Stimulated activated CD8-positive, alpha-beta memory T cell treated with anti-CD3 and anti-CD28 coated beads, Interleukin-2, amount 100 ng/mL, for 1 hour (primary cell): ENCODE results near the gene PDE5A.

Experiments used
- DNase-seq, 2 donors: peaks; one replicate each; pipeline ENCODE4 v3.0.0-alpha.2; 2020; ENCODE audit warnings: low read depth in 2 of 2

Gene PDE5A

DNA sequence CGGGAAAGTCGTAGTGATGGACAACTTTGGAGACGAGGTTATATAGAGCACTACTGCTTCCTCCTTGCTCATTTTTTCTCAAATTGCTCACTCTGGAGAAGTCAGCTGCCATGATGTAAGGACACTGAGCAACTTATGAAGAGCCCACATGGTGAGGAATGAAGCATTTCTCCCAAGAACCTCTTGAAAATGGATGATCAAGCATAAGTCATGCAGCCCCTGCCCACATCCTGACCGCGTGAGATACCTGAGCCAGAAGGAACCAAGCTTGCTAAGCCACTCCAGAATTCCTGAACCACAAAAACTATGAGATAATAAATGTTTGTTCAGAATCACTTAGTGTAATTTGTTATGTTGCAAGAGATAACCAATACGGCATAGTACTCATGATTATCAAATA, 42.8 kb downstream of the PDE5A start:
- no peak for DNase-seq

DNA sequence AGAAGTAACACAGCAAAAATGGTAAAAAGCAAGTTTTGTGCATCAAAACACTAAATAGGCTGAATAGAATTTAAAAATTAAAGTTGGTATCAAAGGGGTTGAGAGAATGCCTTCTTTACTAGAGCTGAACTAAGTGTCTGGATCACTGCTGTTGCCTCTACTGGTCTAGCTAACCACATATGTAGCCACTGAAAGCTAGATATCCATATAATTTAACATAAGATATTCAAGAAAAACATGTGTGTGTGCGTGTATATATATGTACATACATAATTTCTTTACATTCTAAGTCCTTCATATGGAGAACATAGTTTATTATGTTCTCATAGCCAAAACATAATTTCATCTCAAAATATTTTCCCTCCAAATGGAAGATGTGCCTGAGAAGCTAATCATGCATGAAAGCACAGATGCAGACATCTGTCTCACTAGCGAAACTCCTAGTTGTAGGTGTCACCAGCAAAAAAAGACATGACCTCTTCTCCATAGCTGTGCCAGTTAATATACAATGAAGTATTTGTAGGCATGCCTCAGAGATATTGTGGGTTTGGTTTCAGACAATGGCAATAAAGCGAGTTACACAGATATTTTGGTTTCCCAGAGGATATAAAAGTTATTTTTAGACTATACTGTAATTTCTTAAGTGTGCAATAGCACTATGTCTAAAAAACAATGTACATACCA, 47.3 kb downstream of the PDE5A start:
- no peak for DNase-seq

DNA sequence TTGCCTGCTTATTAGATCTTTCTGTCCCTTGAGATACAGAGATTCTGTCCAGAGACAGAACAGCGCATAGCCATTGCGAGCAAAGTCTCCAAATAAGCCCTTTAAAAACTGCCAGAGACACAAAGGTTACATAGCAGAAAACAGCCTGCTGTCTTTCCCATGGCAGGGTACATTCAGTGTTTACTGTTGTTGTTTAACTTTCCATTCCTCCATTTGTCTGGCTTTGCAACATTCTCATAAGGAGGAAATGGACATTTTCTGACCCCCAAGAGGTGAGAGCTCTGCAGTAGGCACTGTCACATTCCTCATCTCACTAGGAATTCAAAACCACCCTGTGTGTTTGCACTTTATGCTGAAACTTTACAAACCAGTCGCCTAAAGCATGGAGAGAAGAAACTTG, 48.3 kb downstream of the PDE5A start:
- DNase-seq = no peak

DNA sequence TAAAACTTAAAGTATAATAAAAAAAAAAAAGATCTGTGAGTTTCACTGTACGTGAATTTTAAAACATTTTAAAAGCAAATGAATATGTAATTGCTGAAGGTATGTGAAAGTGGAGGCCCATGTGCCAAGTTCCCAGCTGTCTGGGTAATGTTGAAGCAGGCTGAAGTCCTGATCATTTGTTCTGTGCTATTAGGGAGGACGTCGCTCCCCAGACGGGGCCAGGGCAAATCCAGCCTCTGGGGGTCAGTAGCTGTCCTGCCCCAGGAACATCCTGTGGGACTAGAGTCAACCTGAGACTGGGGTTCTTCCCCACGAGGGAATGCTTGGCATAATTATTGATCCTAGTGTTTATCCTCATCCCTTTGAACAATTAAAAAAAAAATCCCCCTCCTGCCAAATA, 48.8 kb downstream of the PDE5A start:
- no peak for DNase-seq

DNA sequence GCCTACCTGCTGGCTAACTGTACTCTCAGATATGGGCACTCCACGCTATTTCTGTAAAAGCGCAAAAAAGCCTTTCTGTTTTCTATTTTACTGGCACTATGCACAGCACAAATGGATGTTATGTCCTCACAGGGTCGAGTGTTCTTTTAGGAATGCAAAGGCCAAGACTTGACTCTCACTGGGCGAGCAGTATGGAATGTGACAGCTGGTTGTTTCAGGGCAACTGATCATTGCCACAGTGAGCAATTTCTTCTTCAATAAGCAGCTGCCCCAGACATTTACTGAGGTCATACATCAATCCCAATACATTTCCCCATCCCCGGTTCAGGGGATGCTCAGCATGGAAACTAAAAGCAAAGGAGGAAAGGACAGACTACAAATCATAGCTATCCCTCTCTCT, 58.2 kb downstream of the PDE5A start:
- DNase-seq = no peak

DNA sequence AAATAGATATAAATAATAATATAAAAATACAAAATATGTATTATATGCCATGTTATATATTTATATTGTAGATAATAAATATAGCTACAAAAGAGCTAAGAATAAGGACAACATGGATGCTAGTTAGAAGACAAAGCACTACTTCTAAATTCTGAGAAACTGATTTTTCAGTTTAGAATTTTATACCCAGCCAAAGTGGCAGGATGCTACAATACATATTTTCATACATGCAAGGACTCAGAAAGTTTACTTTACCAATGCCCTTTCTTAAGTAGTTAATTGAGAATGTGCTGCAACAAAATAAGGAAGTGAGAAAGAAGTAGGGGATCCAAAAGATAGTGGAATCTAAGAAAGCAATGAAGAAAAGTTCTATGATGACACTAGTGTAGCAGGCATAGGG, 64.5 kb downstream of the PDE5A start:
- DNase-seq = no peak

DNA sequence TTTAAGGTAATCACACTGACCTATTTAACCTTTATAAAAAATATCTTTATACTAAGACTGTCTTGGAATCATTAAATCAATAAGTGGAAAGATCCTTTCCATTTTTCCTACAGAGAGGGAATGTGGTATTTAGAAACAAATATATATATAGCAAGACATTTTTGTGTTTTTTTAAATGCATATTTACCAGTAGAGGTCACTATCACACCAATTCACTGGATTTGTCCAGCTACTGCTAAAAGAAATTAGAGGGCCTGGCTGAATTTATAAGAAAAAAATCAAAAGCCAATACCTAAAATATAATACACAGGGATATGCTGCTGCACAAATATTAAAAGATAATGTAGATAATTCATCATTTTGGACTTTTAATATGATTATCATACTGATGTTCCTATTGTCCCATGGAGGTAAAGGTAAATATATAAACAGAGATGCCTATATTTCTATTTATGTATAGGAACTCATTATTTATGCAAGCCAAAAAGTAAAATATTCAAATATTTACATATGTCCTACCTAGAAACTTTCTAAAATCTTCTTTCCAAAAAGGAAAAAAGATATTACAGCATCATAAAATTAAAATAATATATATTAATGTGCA, 69.5 kb downstream of the PDE5A start:
- no peak for DNase-seq

DNA sequence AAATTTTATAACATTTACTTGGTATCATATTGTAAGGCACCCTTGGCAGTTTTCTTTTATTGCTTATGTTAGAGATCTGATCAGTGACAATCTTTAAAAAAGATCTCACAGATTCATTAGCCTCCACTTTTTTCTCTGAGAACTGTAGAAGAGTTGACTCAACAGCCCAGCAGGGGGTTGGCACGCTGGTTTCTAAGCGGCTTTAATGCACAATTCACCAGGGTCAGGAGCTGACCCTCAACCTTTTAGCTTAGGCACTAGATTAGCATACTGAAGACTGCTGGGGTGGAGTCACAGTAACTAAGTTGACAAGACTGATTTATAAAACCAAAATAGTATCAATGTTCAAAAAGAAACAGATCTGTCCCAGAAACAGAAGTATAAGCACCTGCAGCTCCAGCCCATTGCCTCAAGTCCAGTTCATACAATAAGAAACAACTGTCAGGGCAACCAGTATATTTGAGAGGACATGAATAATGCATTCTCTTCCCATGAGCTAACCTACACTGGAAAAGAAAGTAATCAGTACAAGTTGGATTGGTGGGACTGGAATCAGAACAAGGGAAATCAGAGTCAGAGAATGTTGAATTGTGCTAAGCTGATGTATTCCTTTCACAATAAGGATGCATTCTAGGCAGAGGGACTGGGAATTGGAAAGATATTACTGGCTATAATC, 77.6 kb downstream of the PDE5A start:
- DNase-seq = no peak

DNA sequence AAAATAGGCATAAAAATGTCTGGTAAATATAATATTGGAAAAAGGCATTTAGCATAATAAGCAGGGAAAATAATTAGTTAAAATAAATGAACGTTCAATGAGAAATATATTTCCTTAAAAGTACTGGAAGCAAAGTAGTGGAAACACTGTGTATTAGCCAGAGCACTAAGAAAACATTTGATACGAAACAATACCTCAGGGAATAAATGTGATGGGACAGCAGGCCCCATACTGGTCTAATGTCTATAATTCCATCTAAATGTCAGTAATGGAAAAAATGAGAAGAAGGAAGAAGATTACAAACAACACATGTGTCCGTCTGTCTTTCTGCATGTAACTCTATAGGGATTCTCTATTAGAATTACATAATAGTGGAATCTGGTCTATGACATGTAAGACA, 79.0 kb downstream of the PDE5A start:
- DNase-seq = no peak

DNA sequence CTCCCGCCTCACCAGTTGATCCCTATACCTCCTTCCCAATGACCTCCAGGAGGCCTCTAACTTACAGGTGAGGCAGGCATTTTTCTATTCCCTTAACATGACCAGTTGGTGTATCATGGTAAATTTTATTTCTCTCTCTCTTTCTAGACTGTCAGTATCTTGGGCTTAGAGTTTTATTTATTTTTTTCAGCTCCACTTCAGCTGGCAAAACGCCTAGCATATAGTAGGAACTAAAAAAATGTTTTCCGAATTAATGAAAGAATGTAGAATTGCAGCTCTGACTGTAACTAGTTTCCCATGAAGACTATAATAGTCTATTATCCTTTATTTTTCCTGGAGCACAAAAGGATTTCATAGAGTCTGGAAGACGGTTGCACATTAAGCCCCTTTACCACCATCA, 84.8 kb downstream of the PDE5A start:
- DNase-seq = no peak

DNA sequence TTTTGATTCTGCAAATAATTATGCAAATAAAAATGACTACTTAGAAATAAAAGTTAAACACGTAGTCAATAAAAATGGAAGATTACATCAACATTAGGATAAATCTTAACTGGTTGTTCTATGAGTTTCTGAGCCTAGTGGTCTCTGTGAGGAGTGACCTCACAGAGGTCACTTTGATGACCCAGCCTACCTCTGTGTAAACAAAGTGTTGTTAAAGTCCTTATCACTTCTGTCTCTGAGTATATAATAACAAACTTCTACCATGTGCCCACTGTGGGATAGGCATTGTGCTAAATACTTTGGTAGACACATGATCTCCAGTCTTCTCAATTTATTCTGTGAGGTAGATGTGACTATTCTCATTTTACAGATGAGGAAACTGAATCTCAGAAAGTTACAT, 85.4 kb downstream of the PDE5A start:
- DNase-seq = no peak

DNA sequence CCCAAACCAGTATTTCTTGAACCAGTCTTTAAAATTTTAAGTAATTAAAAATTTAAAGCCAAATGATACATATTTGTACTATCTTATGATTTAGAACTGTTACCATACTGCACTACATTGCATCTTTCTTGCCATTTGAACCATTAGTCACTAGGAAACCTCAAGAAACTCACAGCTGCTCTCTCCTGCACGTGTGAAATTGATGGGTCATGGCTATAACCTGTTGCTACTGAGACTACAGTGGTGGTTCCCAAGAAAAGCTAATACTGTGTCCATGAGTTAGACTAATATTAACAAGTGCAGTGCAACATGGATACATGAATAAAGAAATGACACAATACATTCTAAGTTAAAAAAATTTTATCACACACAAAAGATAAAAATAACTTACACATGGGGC, 88.4 kb downstream of the PDE5A start:
- DNase-seq = no peak

DNA sequence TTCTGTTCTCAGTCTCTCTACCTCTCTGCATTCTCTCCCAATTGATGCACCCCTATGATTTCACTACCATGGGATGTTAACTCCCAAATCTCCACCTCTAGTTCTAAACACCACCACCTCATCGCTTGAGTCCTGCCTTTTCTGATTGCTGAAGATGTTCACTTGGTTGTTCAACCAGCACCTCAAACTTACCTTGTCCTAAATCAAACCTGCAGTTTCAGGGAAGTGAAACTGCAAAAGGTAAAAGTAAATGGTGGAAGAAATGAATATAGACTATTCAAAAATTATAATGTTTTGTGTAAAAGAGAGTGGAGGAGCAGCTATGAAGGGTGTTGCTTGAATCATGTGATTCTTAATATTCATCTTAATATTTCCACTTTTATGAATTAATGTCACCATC, 91.0 kb downstream of the PDE5A start:
- no peak for DNase-seq

DNA sequence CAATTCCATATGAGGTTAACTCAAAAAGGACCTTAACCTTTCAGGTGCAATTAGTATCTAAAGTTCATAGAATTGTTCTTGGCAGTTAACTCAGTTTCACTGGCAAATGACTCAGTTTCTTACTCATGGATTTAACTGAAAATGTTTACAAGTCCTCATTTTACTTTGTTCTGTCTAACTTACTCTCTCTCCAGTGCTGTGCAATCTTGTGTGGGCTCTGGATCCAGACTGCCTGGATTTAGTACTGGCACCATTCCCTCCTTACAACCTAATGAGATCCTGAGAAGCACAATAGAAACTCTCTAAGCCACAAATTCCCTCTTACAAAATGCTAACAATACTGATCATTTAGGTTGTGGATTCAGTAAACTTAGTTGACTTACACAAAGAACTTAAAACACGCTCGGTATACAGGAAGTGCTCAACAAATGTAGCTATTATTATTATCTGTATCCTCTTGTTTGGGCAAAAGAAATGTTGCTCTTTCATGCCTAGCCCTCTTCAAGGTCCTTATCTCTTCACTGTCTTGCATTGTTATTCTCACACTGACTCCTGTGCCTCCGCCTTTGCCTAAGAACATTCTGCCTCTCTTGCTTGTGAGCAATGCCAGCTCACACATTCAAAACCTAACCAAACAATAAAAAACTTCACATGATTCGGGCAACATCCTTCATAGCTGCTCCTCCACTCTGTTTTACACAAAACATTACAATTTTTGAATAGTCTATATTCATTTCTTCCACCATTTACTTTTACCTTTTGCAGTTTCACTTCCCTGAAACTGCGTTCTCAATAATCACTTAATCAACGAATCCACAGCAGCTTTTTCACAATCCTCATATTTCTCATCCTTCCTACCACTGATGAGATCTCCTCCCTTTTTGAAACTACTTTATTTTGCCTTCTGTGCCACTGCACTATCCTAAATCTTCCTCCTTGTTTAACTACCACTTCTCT, 91.8 kb downstream of the PDE5A start:
- DNase-seq = no peak

DNA sequence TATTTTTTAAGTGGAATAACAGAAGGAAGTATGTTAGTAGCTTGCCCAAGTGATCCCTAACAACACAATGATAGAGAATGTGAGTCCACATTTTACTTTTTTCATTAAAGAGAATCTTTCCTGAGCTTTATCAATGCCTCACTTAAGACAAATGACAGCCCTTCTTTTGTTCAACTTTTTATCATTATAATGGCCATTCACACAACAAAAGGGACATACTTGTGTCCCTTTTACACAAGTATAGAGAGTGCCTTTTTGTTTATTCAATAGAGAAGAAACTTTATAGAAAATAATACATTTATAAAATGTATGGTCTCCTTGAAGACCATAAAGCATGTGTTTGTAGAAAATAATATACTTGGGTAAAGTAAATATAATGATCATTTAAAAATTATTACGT, 96.3 kb downstream of the PDE5A start:
- DNase-seq = no peak

DNA sequence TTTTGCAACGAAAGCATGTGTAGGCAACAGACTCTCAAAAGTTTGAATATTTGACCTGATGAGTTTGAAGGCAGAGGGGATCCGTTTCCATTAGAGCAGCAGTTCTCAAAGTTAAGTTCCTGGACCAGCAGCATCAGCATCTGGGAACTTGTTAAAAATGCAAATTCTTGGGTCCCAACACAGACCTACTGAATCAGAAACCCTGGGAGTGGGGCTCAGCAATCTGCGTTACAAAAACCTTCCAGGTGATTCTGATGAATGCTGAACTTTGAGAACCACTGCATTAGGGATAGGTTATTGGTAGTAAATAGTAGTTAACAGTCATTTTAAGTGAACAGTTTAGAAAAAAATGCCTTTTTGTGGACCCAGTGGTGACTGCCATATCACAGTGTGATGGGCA, 98.8 kb downstream of the PDE5A start:
- DNase-seq = no peak

DNA sequence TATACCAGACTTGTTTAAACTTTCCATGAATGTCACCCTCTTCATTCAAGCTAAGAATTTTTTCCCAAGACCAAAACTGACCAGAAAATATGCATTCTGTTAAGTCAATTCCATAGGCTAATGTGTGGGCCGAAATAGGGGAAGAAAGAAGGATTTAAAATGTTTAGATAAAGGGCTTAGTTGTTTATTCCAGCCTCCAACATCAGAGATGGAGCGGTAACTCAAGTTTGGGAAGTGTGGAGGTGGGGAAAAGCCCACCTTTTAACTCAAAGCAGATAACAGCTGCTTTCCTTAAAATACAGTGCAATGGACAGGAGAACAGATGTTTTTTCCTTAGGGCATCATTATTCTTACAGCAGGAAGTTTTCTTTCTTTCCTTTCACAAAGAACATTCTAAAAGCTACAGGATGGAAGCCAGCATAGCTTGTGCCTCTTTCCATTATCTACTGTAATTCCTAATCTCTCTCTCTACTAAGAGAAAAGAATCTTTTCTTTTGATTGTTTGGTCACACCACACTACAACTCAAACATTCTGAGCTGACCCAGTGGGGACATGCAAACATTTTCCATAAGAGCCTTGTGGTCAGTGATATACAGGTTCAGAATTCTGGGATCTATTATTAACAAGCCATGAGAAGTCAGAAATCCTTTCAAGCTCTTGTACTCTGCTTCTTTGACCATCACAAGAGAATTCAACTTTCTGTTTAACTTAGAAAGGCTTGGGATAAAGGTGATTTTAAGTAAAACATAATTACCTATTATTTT, 101.6 kb downstream of the PDE5A start:
- DNase-seq = no peak

DNA sequence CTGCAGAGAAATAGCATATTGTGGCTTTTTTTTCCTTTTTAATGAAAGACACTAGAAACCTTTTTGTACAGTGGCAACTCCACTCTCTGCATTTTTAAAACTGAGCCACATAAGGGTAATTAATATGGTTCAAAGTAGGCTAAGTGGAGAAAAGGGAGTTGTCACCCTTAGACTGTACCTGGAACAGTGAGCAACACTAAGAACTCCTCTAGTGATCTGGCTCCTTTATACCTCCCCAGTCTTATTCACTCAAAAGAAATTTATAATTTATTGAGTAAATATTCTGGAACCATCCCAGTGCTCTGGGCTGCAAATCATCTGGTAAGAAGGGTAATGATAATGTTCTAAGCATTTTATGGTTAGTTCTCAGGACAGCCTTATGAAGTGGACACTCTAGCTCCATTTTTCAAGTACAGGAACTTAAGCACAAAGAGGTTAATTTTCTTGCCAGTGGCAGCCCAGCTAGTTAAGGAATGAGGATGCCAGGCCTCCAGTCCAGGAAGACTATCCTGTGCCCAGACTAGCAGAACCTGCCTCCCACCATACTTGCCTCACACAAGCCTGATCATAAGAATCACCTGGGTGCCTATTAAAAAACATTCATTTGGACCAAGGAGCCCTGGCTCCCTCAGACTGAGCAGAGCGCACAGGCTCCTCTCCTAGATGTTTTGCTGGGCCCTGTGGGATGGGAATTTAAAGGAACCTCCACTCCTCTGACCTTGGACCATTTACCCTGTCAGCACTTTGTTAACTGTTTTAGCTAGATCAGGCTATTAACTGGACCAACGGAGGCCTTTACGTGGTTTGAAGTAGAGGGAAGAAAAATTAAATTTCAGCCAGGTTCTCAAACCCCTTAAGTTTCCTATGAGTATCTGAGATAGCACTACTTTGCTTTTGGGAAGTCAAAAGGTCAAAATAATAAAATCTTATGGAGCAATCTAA, 102.6 kb downstream of the PDE5A start:
- no peak for DNase-seq

DNA sequence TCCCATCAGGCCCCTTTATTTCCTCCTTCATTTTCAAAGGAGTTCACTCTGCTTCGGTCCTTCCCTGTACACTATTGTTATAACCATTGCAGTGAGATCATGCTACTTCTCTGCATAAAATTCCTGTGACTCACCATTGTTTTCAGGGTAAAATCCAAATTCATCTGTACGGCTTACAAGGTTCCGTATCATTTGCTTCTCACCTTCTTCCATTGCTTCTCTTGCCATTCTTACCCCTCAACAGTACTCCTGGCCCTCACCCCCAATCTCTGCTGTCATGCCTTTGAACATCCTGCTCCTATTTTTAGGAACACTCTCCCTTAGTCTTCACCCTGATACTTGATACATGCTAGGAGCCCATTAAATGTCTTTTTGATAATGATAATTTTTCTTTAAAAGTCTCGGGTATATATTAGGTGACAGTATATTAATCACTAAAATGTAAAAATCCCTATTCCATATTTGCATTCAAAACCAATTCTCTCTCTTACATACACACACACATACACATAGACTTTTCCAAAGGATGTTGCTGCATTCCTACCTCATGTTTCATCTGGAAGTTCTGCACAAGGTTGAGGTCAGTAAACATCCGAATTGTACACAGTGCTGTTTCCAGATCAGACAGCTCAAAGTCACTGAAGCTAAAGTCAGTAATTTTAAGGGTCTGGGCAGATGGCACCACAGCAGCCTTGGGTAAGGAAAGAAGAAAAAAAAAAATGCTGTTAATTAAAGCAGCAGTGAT, 103.4 kb downstream of the PDE5A start:
- no peak for DNase-seq

DNA sequence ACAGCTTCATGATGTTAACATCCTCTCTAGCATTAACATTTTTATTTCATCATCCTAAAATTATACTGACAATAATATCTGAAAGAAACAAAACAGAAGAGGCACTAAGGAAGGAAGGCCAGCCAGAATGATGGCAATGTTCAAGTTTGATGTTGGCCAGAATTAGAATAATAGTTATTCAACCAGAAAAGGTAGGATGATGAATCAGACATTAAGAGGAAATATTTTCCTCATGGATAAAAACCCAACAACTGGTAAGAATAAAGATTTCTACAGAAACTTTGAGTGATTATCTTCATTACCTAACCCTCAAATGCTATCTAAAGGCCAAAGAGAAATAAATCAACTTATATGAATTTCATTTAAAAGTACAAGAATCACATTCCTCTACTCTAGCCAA, 105.2 kb downstream of the PDE5A start:
- DNase-seq = no peak
